ENCODE results near the gene MTMR12. TPM values are rescaled to one million over a fixed set of nuclear protein-coding genes. Genes with fewer than 3 reads are reported as not detected.

The MTMR12 gene
- polyA plus RNA-seq, 5 donors, result 30.1 to 37.0 (median 31.4) TPM

DNA sequence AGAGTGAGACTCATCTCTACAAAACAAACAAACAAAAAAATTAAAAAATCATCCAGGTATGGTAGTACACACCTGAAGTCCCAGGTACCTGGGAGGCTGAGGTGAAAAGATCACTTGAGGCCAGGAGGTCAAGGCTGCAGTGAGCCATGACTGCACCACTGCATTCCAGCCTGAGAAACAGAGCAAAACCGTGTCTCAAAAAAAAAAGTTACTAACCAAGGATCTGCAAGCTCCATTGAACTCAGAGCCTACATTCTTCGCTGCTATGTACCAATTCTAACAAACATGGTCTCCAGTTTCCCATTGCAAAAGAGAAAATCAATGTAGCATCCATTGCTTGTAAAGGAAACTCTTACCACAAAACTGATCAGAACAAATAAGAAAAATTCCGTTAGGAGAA is 33.5 kb downstream of the MTMR12 start:
- DNase-seq, result no peak

GRCh38 chr5:32278406-32278805 is 34.3 kb downstream of the MTMR12 start:
- DNase-seq, result no peak

GRCh38 chr5:32277798-32278197 is 34.9 kb downstream of the MTMR12 start:
- DNase-seq, result no peak

GRCh38 chr5:32276173-32276853 is 36.4 kb downstream of the MTMR12 start:
- no peak for DNase-seq

DNA sequence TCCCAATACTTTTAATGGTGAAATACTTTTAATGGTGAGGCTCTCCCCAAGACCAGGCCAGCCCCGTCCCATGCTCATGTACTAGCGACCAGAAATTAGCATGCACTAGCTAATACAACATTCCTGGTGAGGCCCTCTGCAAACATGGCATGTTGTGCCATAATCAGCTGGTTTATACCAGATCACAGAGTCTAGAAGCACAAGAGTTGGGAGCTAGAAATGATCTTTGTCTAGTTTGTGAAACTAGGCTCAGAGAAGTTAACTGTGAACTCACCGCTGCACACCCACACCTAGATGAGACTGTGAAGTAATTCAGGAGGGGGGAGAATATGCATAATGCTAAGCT is 37.4 kb downstream of the MTMR12 start:
- no peak for DNase-seq

DNA sequence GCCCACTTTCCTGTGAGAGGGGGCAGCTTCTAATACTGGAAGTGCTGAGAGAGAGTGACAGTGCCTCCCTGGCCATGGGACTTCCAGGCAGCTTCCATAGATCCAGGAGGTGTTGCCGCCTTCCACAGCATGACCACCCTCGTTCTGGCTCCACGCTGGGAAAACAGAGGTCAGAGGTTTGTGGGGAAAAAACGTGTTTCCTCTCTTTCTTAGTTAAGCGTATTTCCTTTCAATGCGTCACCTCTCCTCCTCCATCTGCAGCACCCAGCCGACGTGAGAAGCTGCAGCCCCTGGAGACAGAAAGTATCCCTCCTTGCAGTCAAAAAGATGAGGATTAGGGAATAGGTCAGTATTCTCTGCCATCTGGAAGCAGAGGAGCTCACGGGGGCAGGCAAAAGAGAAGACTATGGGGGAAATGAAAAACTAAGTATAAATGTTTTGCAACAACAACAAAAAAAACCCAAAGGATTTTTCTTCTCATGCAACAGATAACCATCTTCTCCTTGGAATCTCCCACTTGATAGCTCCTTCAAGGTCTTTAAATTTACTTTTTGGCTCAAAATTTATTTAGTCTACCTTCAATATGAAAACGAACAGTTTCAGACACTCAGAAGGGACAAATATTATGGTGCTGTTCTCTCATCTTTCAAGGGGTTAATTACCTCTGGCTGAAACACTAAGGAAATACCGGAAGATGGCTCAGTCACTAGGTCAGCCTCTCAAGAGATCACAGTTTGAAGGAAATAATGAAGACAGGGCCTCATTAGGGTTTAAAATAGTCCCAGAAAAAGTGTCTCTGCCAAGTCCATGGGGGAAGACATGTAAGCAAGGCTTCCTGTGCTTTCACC is 38.0 kb downstream of the MTMR12 start:
- DNase-seq, result no peak

DNA sequence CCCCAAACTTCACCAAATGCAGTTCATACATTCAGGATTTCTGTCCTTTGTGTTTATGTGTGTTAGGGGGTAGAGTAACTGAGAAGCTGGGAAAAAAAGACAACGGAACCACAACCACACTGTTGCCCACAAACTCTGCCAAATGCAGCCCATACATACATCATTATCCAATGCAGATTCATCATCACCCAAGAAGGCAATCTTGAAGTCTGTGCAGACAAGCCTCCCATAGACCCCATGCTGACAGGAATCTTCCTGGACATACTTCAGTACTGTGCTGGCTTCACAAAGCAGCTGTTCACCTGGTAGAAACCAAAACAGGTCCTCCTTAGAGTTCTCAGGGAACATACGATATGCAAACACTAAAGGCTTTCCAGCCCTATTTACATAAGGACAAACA is 38.9 kb downstream of the MTMR12 start:
- DNase-seq, result no peak

DNA sequence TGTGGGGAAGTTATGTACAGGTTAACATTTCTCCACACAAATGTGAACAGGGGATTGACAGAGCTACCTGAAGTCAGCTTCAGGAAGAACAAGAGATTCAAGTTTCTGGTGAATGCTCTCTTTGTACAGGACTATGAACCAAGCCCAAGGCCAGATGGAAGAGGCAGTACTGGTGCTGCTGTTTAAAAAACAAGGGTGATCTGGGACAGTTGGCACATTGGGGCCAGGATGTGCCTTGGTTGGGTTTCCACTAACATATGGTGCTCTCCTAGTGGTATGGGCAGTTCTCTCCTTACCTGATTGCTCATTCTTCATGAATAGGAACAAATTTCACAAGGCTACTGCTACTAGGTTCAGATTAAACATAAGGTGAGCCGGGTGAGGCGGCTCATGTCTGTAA is 40.0 kb downstream of the MTMR12 start:
- no peak for DNase-seq

DNA sequence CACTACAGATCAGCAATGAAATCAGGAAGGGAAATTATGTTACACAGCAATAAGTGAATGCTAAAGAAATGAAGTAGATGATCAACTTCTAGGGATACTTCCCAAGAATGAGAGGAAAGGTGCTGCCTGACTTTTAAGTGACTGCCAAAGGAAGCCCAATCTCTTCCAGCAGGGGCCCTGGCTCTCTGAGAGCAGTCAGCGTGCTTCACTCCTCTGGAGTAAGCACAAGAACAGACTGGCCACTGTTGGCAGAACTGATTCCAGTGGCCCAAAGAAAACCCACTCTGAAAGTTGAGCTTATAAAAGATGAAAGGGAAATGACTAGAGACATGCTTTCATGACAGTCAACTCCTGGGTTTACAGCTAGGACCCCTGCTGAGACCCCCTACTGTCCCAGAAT is 41.8 kb downstream of the MTMR12 start:
- DNase-seq, result no peak

DNA sequence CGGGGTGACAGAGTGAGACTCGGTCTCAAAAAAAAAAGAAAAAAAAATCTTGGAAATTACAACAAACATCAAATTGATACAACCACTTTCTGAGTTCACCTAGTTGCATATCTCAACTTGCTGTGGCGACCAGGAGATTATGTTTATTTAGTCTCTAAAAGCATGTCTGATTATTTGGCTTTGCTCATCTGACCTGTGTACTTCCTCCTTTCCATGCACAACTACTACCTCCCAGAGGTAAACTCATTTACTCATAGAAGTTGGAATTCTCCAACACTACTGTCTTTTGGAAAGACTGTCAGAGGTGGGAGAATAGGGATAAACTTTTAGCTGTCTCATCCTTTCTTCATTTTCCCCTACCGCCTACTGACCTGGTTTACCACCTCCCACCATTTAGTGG is 42.6 kb downstream of the MTMR12 start:
- no peak for DNase-seq

- DNase-seq, result no peak
These were observed 46.8 kb downstream of the MTMR12 start for GRCh38 chr5:32265902-32266301.

- DNase-seq, result no peak
These were observed 47.7 kb downstream of the MTMR12 start for GRCh38 chr5:32264957-32265572.

DNA sequence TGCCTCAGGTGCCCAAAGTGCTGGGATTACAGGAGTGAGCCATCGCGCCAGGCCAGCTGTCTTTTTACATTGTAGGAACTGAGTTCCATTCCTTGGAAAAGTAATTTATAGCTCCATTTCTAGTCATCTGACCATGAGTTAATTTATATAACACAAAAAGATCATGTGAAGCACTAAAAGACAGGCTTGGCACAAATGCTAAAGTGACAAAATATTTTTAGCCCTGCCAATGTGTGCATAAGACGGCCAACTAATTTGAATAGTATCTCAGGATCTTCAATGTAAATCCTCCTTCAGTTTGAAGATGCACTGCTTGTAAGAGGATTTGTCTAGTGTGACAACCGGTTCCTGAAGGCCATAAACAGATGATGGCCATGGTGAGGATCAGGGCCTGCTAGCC is 49.1 kb downstream of the MTMR12 start:
- DNase-seq, result no peak

DNA sequence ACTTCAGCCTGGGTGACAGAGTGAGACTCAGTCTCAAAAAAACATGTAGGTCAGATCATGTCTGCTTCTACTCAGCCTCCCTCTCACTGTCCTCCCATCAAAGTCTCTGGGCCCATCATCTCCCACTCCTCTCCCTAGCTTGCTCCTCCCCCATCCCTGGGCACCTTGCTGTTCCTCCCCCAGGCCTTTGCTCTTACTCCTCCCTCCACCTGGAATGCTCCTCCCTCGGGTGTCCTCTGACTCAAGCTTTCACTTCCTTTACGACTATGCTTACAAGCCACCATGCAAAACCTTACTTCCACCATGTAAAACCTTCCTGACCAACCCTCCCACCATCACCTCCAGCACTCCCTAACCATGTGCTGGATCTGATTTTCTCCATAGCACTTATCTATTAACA is 51.5 kb downstream of the MTMR12 start:
- DNase-seq, result no peak

GRCh38 chr5:32259033-32259432 is 53.7 kb downstream of the MTMR12 start:
- no peak for DNase-seq

GRCh38 chr5:32258424-32258823 is 54.3 kb downstream of the MTMR12 start:
- no peak for DNase-seq

GRCh38 chr5:32255540-32255900 is 57.2 kb downstream of the MTMR12 start:
- no peak for DNase-seq

DNA sequence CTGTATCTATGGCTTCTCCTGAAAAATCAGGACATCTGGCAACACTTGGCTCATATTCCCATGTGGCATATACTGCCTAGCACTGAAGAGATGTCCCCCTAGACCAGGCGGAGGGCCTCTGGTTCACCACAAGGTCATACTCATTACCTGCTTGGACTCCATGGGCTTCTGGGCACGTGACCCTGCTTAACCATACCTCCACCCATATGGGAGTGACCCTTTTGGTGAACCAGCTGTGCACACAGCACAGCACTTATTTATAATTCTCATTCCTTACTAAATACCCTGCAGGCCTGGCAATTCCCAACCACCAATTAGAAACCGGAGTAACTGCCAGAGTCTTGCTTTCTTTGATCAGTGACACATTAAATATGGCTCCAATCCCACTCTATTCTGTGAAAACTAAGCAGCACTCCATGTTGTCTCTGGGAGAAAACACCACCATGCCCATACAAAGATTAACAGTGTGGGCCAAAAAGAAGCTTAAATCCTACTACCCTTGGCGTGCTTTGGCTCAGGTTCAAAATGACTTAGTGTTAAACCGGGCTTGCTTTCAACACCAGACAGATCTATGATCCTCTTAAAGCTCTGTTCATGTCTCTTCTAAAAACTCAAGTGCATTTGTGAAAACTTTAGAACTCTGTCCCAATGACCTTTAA is 57.7 kb downstream of the MTMR12 start:
- no peak for DNase-seq

- DNase-seq, result no peak
These were observed 60.8 kb downstream of the MTMR12 start for GRCh38 chr5:32251871-32252458.

- no peak for DNase-seq
These were observed 63.1 kb downstream of the MTMR12 start for GRCh38 chr5:32249668-32250067.

DNA sequence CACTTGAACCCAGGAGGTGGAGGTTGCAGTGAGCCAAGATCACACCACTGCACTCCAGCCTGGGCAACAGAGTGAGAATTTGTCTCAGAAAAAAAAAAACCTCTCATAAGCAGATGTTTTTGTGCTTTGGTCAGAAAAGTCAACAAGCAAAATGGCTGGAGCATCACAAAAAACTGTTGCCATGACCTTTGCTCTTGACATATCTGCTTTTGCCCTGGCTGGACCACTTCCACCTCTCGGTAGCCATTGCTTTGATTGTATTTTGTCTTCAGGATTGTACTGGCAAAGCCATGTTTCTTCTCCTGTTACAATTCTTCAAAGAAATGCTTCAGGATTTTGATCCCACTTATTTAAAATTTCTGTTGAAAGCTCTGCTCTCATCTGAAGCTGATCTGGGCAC is 67.0 kb downstream of the MTMR12 start:
- no peak for DNase-seq

DNA sequence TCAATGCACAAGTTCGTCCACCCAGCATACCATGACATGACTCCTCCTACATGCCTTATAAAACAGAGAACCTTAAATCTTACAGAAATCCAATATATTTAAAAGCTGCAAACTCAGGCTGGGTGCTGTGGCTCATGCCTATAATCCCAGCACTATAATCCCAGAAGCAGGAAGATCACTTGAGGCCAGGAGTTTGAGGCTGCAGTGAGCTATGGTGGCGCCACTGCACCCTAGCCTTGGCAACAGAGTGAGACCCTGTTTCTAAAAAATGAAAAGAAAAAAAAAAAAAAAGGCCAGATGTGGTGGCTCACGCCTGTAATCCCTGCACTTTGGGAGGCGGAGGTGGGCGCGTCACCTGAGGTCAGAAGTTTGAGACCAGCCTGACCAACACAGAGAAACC is 68.7 kb downstream of the MTMR12 start:
- DNase-seq, result no peak

Measured in right lung (tissue), 5 donors.